ENCODE results near the gene KRTAP5-8. TPM values are rescaled to one million over a fixed set of nuclear protein-coding genes. Genes with fewer than 3 reads are reported as not detected.

Gene KRTAP5-8
- total and polyA plus RNA-seq, 2 donors (not counting 3 experiments of a cell fraction or from before 2014, with no cell fraction given) = 0.17 TPM; not detected in 1

- no peaks in the 10 kb centered on the region for H3K4me1 ChIP-seq (ENCODE audit: control insufficient read depth, extremely low read depth, insufficient read depth, low read length)
- H3K79me2 ChIP-seq (ENCODE audit: control insufficient read depth, insufficient read depth, low read length) = no peaks in the 10 kb centered on the region
- H3K9me1 ChIP-seq (replicated peaks; ENCODE audit: control insufficient read depth, extremely low read depth, insufficient read depth, low read length) = no peaks in the 10 kb centered on the region
- H2AFZ ChIP-seq (ENCODE audit: low read depth, low read length) = no peak overlapping the region
- H4K20me1 ChIP-seq (replicated peaks; ENCODE audit: control insufficient read depth, extremely low read depth, insufficient read depth, low read length) = no peaks in the 10 kb centered on the region
- no peak for DNase-seq (ENCODE audit: low read depth, low spot score)
- peaks cover 9 to 32% of the 10 kb centered on the region in 2 experiments for H3K36me3 ChIP-seq (ENCODE audit: control insufficient read depth in 2 of 2, extremely low read depth in 1 of 2, insufficient read depth in 2 of 2, low read length in 2 of 2)
- H3K4me3 ChIP-seq (replicated peaks in 1 of 3; ENCODE audit: insufficient read depth in 1 of 3, low read depth in 1 of 3, low read length in 3 of 3) = no peak overlapping the region
- BruUV-seq (replicated peaks) = no TSS peak
- H3K27ac ChIP-seq (ENCODE audit: insufficient read depth, low read depth, low read length) = no peak overlapping the region
- H3K4me2 ChIP-seq (ENCODE audit: insufficient read depth, low read length) = no peak overlapping the region
- ChIA-PET CTCF (no interaction called here), POLR2A (no interaction called here)
- no peaks in the 10 kb centered on the region for H3K9me3 ChIP-seq (replicated peaks; ENCODE audit: control insufficient read depth, insufficient read depth, low read length)
- no peak for TF ChIP-seq MAX (IDR thresholded peaks at IDR 0.05; ENCODE audit: insufficient read depth, insufficient read length)
- no peak for TF ChIP-seq GATA2 (IDR thresholded peaks at IDR 0.05; ENCODE audit: insufficient read depth, insufficient read length, low read depth, low read length)
- no peak for TF ChIP-seq CTCF (IDR thresholded peaks at IDR 0.05; ENCODE audit: extremely low read depth in 1 of 2, insufficient read depth in 1 of 2, low read depth in 1 of 2, low read length in 2 of 2)
- no peak for TF ChIP-seq POLR2AphosphoS5 (IDR thresholded peaks at IDR 0.05; ENCODE audit: insufficient read depth, low read depth, low read length)
- no peak for TF ChIP-seq POLR2A (IDR thresholded peaks at IDR 0.05; ENCODE audit: low read depth, low read length)
- TF ChIP-seq MYC (IDR thresholded peaks at IDR 0.05; ENCODE audit: low read depth, low read length) = no peak
- TF ChIP-seq EZH2 (IDR thresholded peaks at IDR 0.05; ENCODE audit: borderline replicate concordance, low read depth, low read length, severe bottlenecking) = no peak
- no peak for TF ChIP-seq FOS (IDR thresholded peaks at IDR 0.05; ENCODE audit: borderline replicate concordance, insufficient read depth, low read length)
- TF ChIP-seq JUN (IDR thresholded peaks at IDR 0.05; ENCODE audit: borderline replicate concordance, insufficient read depth, insufficient read length, low read depth) = no peak
- dilution Hi-C loops (cut with MboI; ENCODE audit: extremely low pct_ligation_motif_present, low sequenced_read_pairs) (no loop called here), intact Hi-C loops (cut with micrococcal nuclease) (no loop called here)
- FAIRE-seq = no peak
- H3K9ac ChIP-seq (replicated peaks; ENCODE audit: extremely low read depth, insufficient read depth, low read length) = no peak overlapping the region
- H3K27me3 ChIP-seq (ENCODE audit: control insufficient read depth in 2 of 2, insufficient read depth in 2 of 2, low read length in 2 of 2) = no peaks in the 10 kb centered on the region
Observed at GRCh38 chr11:71498091-71498490, 39.7 kb upstream of the KRTAP5-8 start.
